ENCODE results near the gene FHDC1.

Gene FHDC1

GRCh38 chr4:152942346-152942745 lies 6.2 kb downstream of the FHDC1 start:
- H3K27ac ChIP-seq = no peak overlapping the region
- TF ChIP-seq, protein P1, sequence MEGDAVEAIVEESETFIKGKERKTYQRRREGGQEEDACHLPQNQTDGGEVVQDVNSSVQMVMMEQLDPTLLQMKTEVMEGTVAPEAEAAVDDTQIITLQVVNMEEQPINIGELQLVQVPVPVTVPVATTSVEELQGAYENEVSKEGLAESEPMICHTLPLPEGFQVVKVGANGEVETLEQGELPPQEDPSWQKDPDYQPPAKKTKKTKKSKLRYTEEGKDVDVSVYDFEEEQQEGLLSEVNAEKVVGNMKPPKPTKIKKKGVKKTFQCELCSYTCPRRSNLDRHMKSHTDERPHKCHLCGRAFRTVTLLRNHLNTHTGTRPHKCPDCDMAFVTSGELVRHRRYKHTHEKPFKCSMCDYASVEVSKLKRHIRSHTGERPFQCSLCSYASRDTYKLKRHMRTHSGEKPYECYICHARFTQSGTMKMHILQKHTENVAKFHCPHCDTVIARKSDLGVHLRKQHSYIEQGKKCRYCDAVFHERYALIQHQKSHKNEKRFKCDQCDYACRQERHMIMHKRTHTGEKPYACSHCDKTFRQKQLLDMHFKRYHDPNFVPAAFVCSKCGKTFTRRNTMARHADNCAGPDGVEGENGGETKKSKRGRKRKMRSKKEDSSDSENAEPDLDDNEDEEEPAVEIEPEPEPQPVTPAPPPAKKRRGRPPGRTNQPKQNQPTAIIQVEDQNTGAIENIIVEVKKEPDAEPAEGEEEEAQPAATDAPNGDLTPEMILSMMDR (IDR thresholded peaks at IDR 0.05) = no peak
- TF ChIP-seq ZFX (IDR thresholded peaks at IDR 0.05; ENCODE audit: borderline replicate concordance) = no peak

GRCh38 chr4:152943672-152944071 lies 7.5 kb downstream of the FHDC1 start:
- TF ChIP-seq, protein P1 (IDR thresholded peaks at IDR 0.05) = no peak
- no peak for TF ChIP-seq ZFX (IDR thresholded peaks at IDR 0.05; ENCODE audit: borderline replicate concordance)
- no peak overlapping the region for H3K27ac ChIP-seq

GRCh38 chr4:152944666-152945320 lies 8.7 kb downstream of the FHDC1 start:
- TF ChIP-seq ZFX (IDR thresholded peaks at IDR 0.05; ENCODE audit: borderline replicate concordance) = no peak
- TF ChIP-seq, protein P1 (IDR thresholded peaks at IDR 0.05) = no peak
- H3K27ac ChIP-seq = no peak overlapping the region

DNA sequence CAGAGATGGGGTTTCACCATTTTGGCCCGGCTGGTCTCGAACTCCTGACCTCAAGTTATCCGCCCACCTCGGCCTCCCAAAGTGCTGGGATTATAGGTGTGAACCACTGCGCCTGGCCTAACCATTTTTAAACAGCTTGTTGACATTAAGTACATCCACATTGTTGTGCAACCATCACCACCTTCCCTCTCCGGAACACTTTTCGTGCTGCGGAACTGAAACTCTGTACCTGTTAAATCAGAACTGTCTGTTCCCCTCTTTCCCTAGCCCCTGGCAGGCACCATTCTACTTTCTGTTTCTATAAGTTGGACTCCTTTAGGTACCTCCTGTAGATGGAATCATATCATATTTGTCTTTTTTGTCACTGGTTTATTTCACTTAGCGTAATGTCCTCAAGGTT lies 9.5 kb downstream of the FHDC1 start:
- TF ChIP-seq, protein P1 (IDR thresholded peaks at IDR 0.05) = no peak
- TF ChIP-seq ZFX (IDR thresholded peaks at IDR 0.05; ENCODE audit: borderline replicate concordance) = no peak
- no peak overlapping the region for H3K27ac ChIP-seq

DNA sequence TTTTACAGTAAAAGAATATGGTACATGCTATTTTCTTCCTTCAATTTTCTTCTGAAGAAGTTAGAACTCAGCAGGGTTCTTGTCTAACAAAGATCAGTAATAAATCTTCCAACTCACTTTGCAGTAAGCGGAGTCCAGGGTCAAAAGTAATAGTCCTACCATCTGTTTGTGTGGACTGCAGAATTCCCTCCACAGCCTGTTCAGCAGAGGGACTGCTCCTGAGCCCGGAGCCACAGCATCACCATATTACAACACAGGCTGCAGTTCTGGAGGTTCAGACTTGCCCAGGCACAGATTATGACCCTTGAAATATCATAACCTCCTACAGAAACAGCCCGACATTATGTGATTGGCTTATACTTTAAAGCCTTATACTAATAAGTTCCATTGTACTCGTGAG lies 10.3 kb downstream of the FHDC1 start:
- H3K27ac ChIP-seq = no peak overlapping the region
- TF ChIP-seq, protein P1 (IDR thresholded peaks at IDR 0.05) = no peak
- TF ChIP-seq ZFX (IDR thresholded peaks at IDR 0.05; ENCODE audit: borderline replicate concordance) = no peak

DNA sequence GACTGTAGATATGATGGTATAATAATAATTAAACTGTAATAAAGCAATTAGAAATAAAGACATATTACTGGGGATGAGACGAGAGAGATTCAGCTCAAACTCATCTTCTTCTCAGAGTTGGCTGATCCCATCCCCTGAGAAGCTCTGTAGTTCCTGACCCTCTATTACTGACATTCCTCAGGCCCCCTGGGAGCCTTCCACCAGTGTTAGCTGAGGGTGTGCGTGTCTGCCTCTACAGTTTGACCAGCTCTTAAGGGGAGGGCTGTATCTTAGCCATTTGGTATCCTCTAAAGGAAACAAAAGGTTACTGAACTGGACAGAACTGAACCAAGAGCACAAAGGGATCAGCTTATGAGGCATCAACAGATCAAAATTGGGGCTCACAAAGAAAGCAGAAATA lies 11.2 kb downstream of the FHDC1 start:
- TF ChIP-seq ZFX (IDR thresholded peaks at IDR 0.05; ENCODE audit: borderline replicate concordance) = no peak
- TF ChIP-seq, protein P1 (IDR thresholded peaks at IDR 0.05) = no peak
- no peak overlapping the region for H3K27ac ChIP-seq

DNA sequence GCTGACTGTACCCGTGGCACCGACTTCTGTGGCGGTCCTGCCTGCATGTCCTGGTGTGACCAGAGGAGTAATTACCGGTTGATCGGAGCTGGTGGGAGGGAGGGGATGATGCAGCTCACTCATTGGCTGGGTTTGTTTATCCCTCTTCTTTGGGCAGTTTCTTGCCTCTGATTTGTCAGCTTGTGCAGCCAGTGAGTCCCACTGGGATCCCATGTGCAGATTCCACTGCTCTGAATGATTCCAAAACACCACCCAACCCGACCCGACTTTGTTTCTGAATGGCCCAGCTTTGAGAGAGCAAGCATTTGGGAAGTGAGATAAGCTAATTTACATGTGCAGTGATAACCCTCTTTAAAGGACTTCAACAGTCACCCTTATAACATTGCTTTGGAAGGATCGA lies 13.8 kb downstream of the FHDC1 start:
- no peak overlapping the region for H3K27ac ChIP-seq
- TF ChIP-seq ZFX (IDR thresholded peaks at IDR 0.05; ENCODE audit: borderline replicate concordance) = no peak
- TF ChIP-seq, protein P1 (IDR thresholded peaks at IDR 0.05) = no peak
